Common myeloid progenitor, CD34-positive (primary cell): ENCODE results near the gene DROSHA.

Experiments used
- CTCF ChIA-PET: fragments of 350-600 bp; sonication (Branson Sonifier 250); formaldehyde crosslinking; loops from one replicate; lab custom pipeline; 2021; ENCODE audit warnings: antibody characterized with exemption; lab: Charles Lee
- POLR2A ChIA-PET: fragments of 350-600 bp; sonication (Branson Sonifier 250); formaldehyde crosslinking; loops from one replicate; lab custom pipeline; 2021; ENCODE audit warnings: antibody characterized with exemption; lab: Charles Lee
- DNase-seq, 3 donors: peaks; one replicate each; pipeline versions ENCODE4 v3.0.0 to v3.0.0-alpha.2; 2013
- H3K27ac ChIP-seq, 2 experiments: 1 replicate in 1 of 2; 2 replicates in 1 of 2; pipeline ENCODE4 v1.7.0; 2013; ENCODE audit warnings: inconsistent platforms in 2 of 2, low read length in 2 of 2, mild to moderate bottlenecking in 2 of 2, low read depth in 1 of 2, moderate library complexity in 1 of 2; ENCODE audit not compliant: severe bottlenecking in 2 of 2, insufficient read depth in 1 of 2, poor library complexity in 1 of 2
- H3K27me3 ChIP-seq, 5 experiments: replicated peaks in 2 of 5; 1 replicate in 3 of 5; 2 replicates in 2 of 5; pipeline versions ENCODE4 v1.6.1 to v1.7.0; 2013; ENCODE audit warnings: low read length in 4 of 5, mild to moderate bottlenecking in 2 of 5, moderate library complexity in 2 of 5, inconsistent platforms in 1 of 5; ENCODE audit not compliant: insufficient read depth in 5 of 5, control insufficient read depth in 4 of 5
- H3K36me3 ChIP-seq, 4 experiments: 1 replicate in 2 of 4; 2 replicates in 2 of 4; pipeline versions ENCODE4 v1.6.1 to v1.7.0; 2013; ENCODE audit warnings: low read length in 3 of 4, control low read depth in 1 of 4, mild to moderate bottlenecking in 1 of 4; ENCODE audit not compliant: control insufficient read depth in 4 of 4, insufficient read depth in 4 of 4
- H3K4me1 ChIP-seq, 4 experiments: 1 replicate in 3 of 4; 2 replicates in 1 of 4; pipeline versions ENCODE4 v1.6.1 to v1.7.1; 2013; ENCODE audit warnings: low read length in 3 of 4, mild to moderate bottlenecking in 3 of 4, control low read depth in 1 of 4, inconsistent platforms in 1 of 4, moderate library complexity in 1 of 4; ENCODE audit not compliant: control insufficient read depth in 4 of 4, insufficient read depth in 4 of 4; ENCODE audit errors: control extremely low read depth in 1 of 4
- H3K4me3 ChIP-seq, 7 experiments: 1 replicate in 4 of 7; 2 replicates in 3 of 7; pipeline versions ENCODE4 v1.5.1 to v1.7.0; 2013; ENCODE audit warnings: mild to moderate bottlenecking in 7 of 7, low read length in 6 of 7, moderate library complexity in 6 of 7, inconsistent platforms in 2 of 7, low read depth in 2 of 7, control low read depth in 1 of 7; ENCODE audit not compliant: insufficient read depth in 4 of 7, control insufficient read depth in 1 of 7; ENCODE audit errors: extremely low read depth in 1 of 7
- H3K9me3 ChIP-seq, 5 experiments: 1 replicate in 4 of 5; 2 replicates in 1 of 5; pipeline versions ENCODE4 v1.6.1 to v1.7.1; 2013; ENCODE audit warnings: low read length in 4 of 5, mild to moderate bottlenecking in 2 of 5, inconsistent platforms in 1 of 5, low read depth in 1 of 5, moderate library complexity in 1 of 5; ENCODE audit not compliant: control insufficient read depth in 4 of 5, insufficient read depth in 2 of 5; ENCODE audit errors: control extremely low read depth in 1 of 5
- WGBS: methylation state at CpG from one replicate; pipeline ENCODE4 v1.1.5; 2013; ENCODE audit not compliant: insufficient coverage; 5-methylcytosine and 5-hydroxymethylcytosine counted together

DROSHA gene

DNA sequence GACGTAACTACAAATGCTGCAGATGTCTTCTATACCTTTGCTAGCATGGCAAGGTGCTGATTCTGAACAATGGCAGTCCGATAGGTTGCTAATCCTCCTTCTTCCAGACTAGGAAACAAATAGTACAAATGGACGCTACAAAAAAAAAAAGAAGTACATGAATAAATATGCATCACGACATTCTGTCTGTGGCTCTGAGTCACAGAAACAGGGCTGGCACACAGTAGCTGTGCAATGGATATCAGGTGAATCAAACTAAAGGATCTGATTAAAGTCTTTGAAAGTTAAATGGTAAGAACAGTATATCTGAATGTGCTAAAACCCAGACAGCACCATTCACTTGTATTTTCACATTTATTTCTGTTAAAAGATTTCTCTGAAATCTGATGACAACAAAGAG, 96.2 kb downstream of the DROSHA start:
- no peak overlapping the region for H3K4me3 ChIP-seq
- POLR2A ChIA-PET = no interaction called here
- no peak for DNase-seq
- no peak overlapping the region for H3K27ac ChIP-seq
- H3K36me3 ChIP-seq = peaks cover 5 to 55% (median 33%) of the 10 kb centered on the region in 4 experiments
- no peaks in the 10 kb centered on the region for H3K4me1 ChIP-seq
- CTCF ChIA-PET = interaction anchor here (0.6 kb wide), 1 partner anchor 88 kb away, joined by 3 read pairs; no protein-coding TSS in a partner anchor
- WGBS = 97% methylated on average over 4 of the region's 4 CpGs
- H3K27me3 ChIP-seq = no peaks in the 10 kb centered on the region
- no peaks in the 10 kb centered on the region for H3K9me3 ChIP-seq

DNA sequence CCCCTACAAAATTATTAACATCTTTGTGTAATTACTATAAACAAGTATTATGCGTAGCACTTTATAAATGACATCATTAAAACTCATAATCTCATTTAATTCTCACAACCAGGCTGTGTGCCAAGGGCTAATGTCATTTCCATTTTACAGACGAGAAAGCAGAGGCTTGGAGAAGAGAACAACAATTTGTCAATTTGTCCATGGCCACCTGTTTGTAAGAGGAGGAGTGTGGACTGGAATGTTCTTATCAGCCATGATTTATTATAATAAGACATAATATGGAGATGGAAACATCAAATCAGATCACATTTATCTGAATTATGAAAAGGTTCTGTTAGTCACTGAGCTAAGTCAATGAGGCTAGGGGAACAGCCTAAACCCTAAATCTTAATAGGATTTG, 97.0 kb downstream of the DROSHA start:
- peaks cover 8 to 60% (median 34%) of the 10 kb centered on the region in 4 experiments for H3K36me3 ChIP-seq
- no peak overlapping the region for H3K4me3 ChIP-seq
- POLR2A ChIA-PET = no interaction called here
- no peak overlapping the region for H3K27ac ChIP-seq
- H3K9me3 ChIP-seq = no peaks in the 10 kb centered on the region
- H3K4me1 ChIP-seq = peaks cover 0 to 4% (median 0%) of the 10 kb centered on the region in 4 experiments
- H3K27me3 ChIP-seq = no peaks in the 10 kb centered on the region
- WGBS = no CpG with 5 or more reads among the region's 2 CpGs
- CTCF ChIA-PET = no interaction called here
- DNase-seq = no peak

DNA sequence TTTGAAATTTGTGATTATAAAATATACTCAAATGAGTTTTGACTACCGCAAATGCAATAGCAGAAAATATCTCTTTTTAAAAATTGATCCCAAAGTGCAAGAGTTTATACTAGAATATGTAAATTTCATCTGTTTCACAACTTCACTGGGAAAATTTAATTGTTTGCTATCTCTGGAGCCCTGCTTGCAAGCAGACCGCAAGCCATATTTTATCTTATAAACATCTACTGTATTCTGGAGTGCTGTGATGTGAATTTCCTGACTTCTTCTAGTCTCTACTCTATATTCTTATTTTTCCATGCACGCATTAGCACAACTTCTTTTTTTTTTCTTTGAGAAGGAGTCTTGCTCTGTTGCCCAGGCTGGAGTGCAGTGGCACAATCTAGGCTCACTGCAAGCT, 98.7 kb downstream of the DROSHA start:
- Histone ChIP-seq H3K9me3 (no peaks in the 10 kb centered on the region), H3K27ac (no peak overlapping the region), H3K4me3 (no peak overlapping the region), H3K27me3 (no peaks in the 10 kb centered on the region), H3K36me3 (peaks cover 6 to 59% (median 26%) of the 10 kb centered on the region in 4 experiments), H3K4me1 (peaks cover 0 to 4% (median 0%) of the 10 kb centered on the region in 4 experiments)
- WGBS = no CpG with 5 or more reads among the region's 3 CpGs
- ChIA-PET POLR2A (no interaction called here), CTCF (no interaction called here)
- DNase-seq = peak; percentile 5 to 15 (median 6)

DNA sequence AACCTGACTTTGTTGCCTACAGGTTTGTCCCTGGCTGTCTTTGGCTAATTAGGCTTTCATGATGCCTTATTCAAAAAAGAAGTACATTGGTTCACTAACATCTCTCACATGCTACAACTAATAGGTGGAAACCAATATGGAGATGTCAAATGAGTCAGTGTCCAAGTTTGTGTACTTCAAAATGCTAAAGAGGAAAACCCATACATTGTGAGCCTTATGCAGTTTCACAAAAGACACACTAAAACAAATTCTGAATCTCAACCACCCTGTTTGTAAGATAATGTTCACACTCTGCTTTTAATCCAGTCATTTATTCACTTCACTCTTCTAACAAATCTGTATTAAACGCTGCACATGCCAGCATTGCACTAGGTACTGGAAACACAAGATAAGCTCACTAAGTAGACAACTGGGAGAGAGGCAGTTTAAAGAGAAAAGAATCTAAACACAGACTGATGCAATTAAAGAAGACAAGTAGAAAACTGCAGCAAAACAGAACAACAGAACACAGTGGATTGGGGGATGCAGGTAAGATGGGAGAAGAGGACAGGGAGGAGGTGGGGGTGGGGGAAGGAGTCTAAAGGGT, 104.1 kb downstream of the DROSHA start:
- H3K27me3 ChIP-seq = no peaks in the 10 kb centered on the region
- DNase-seq = peak in 2 of 3 donors; percentile 4 to 20
- H3K4me3 ChIP-seq = no peak overlapping the region
- H3K4me1 ChIP-seq = peaks cover 0 to 13% (median 7%) of the 10 kb centered on the region in 4 experiments
- H3K9me3 ChIP-seq = no peaks in the 10 kb centered on the region
- peak overlapping the region in 1 of 2 experiments; percentile 16 for H3K27ac ChIP-seq
- WGBS = 100% methylated on average over 1 of the region's 1 CpG
- POLR2A ChIA-PET = interaction anchor here (0.7 kb wide), 1 partner anchor 348 kb away, joined by 3 read pairs; no protein-coding TSS in a partner anchor
- H3K36me3 ChIP-seq = peaks cover 7 to 51% (median 11%) of the 10 kb centered on the region in 4 experiments
- CTCF ChIA-PET = no interaction called here

DNA sequence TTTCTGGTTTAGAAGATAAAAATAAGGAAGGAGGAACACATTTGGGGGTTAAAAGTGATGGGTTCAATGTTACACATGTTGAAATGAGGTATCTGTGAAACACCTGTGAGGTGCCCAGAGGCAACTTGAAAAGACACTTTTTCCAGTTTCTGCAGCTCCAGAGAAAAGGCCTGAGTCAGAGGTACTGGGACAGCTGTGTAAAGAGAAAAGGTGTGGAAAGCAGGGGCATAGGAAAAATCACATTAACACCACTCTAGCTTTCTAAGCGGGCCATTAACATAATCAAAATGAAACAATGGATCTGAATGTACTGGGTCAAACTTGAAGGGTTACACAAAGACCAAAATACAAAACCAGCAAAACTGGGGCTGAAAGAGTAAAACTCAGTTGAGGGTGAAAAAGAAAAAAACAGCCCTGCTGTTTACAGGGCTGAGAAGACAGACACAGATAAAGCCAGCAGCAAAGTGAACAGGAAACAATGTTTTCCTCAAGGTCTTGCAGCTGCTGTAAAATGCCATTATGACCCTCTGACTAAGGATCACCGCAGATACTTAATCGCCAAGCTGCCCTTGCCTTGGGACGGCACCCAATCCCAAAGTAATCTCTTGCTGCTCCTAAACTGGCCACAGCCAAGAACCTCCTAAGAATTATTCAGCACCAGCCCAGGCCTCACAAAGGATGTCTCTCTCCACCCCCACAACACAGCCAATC, 104.7 kb downstream of the DROSHA start:
- Histone ChIP-seq H3K4me3 (no peak overlapping the region), H3K36me3 (peaks cover 7 to 58% (median 12%) of the 10 kb centered on the region in 4 experiments), H3K27me3 (no peaks in the 10 kb centered on the region), H3K27ac (peak overlapping the region in 1 of 2 experiments; percentile 35), H3K4me1 (peaks cover 0 to 13% (median 7%) of the 10 kb centered on the region in 4 experiments), H3K9me3 (no peaks in the 10 kb centered on the region)
- DNase-seq = peak in 2 of 3 donors; percentile 6 to 19
- ChIA-PET POLR2A (interaction anchor here (0.7 kb wide), 1 partner anchor 349 kb away, joined by 3 read pairs; no protein-coding TSS in a partner anchor), CTCF (no interaction called here)
- WGBS = 63% methylated on average over 3 of the region's 4 CpGs

DNA sequence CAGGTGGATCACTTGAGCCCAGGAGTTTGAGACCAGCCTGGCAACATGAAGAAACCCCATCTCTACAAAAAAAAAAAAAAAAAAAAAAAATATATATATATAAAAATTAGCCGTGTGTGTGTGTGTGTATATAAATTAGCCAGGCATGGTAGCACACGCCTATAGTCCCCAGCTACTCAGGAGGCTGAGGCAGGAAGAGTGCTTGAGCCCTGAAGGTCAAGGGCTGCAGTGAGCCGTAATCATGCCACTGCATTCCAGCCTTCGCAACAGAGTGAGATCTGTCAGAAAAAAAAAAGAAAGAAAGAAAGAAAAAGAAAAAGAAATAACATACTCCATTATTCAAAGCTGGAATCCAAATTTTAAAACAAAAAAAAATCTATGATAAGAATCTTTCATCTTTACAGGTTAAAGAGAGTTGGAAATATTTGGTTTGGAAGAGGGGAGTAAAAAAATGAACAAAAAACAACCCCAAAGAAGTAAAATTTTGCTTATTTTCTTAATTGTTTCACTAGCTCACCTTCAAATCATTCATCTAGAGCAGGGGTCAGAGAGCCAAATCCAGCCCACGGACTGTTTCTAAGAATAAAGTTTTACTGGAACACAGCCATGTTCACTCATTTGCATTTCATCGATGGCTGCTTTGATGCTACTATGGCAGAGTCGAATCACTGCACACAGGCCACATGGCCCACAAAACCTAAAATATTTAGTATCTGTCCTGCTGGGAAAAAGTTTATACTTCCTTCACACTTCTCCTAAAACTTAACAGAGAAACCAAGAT, 109.9 kb downstream of the DROSHA start:
- ChIA-PET CTCF (no interaction called here), POLR2A (interaction anchor here (0.6 kb wide), 1 partner anchor 645 kb away, joined by 4 read pairs; no protein-coding TSS in a partner anchor)
- Histone ChIP-seq H3K4me1 (peaks cover 0 to 2% (median under 1%) of the 10 kb centered on the region in 4 experiments), H3K27me3 (no peaks in the 10 kb centered on the region), H3K9me3 (no peaks in the 10 kb centered on the region), H3K27ac (no peak overlapping the region), H3K4me3 (no peak overlapping the region), H3K36me3 (peaks cover 19 to 70% (median 43%) of the 10 kb centered on the region in 4 experiments)
- DNase-seq = no peak
- WGBS = 100% methylated on average over 3 of the region's 7 CpGs
